Effector memory CD8-positive, alpha-beta T cell (primary cell): ENCODE measurements around the gene TPI1.

Experiments
- ATAC-seq: fragments of 150-1000 bp; cut with Tn5 transposase; replicated peaks from 2 replicates; pipeline ENCODE4 v1.10.0; 2021; ENCODE audit warnings: mild to moderate bottlenecking, moderate library complexity
- DNase-seq, 3 experiments: peaks; one replicate each; pipeline ENCODE4 v3.0.0; 2021
- H3K27ac Mint-ChIP-seq, 2 donors: one replicate each; pipeline ENCODE4 v1.8.0; 2022; ENCODE audit warnings: mild to moderate bottlenecking in 2 of 2, mixed read lengths in 2 of 2, moderate library complexity in 2 of 2
- H3K27me3 Mint-ChIP-seq, 2 donors: one replicate each; pipeline ENCODE4 v1.8.0; 2022; ENCODE audit warnings: mixed read lengths in 2 of 2
- H3K36me3 Mint-ChIP-seq: one replicate; pipeline ENCODE4 v1.8.0; 2022; ENCODE audit warnings: mild to moderate bottlenecking, moderate library complexity, mixed read lengths; ENCODE audit not compliant: insufficient read depth
- H3K4me1 Mint-ChIP-seq, 2 donors: one replicate each; pipeline ENCODE4 v1.8.0; 2022; ENCODE audit warnings: low read depth in 2 of 2, mixed read lengths in 2 of 2
- H3K4me3 Mint-ChIP-seq, 2 donors: one replicate each; pipeline ENCODE4 v1.8.0; 2022; ENCODE audit warnings: mild to moderate bottlenecking in 2 of 2, mixed read lengths in 2 of 2, moderate library complexity in 2 of 2
- H3K9me3 Mint-ChIP-seq, 2 donors: one replicate each; pipeline ENCODE4 v1.8.0; 2022; ENCODE audit warnings: mixed read lengths in 2 of 2

TPI1 gene

GRCh38 chr12:6825398-6826124 is 41.8 kb upstream of the TPI1 start:
- peaks cover 5% of the 10 kb centered on the region for H3K36me3 Mint-ChIP-seq
- ATAC-seq (peak; percentile 57), DNase-seq (peak; percentile 76 to 80 (median 77))
- no peak overlapping the region for H3K27ac Mint-ChIP-seq
- peaks cover 27 to 34% of the 10 kb centered on the region in 2 donors for H3K4me1 Mint-ChIP-seq
- peaks cover 79 to 97% of the 10 kb centered on the region in 2 donors for H3K27me3 Mint-ChIP-seq
- no peak overlapping the region for H3K4me3 Mint-ChIP-seq
- no peaks in the 10 kb centered on the region for H3K9me3 Mint-ChIP-seq

GRCh38 chr12:6826125-6826733 is 41.1 kb upstream of the TPI1 start:
- peaks cover 73 to 97% of the 10 kb centered on the region in 2 donors for H3K27me3 Mint-ChIP-seq
- no peak for ATAC-seq
- no peak overlapping the region for H3K27ac Mint-ChIP-seq
- H3K4me1 Mint-ChIP-seq, result peaks cover 27 to 30% of the 10 kb centered on the region in 2 donors
- peaks cover 5% of the 10 kb centered on the region for H3K36me3 Mint-ChIP-seq
- H3K4me3 Mint-ChIP-seq, result peak overlapping the region in 1 of 2 donors; percentile 72
- no peak for DNase-seq
- no peaks in the 10 kb centered on the region for H3K9me3 Mint-ChIP-seq

- Mint-ChIP-seq H3K4me3 (peak overlapping the region; percentile 72 to 88), H3K36me3 (peaks cover 5% of the 10 kb centered on the region), H3K9me3 (no peaks in the 10 kb centered on the region), H3K27me3 (peaks cover 69 to 97% of the 10 kb centered on the region in 2 donors), H3K27ac (no peak overlapping the region), H3K4me1 (peaks cover 26% of the 10 kb centered on the region in 2 donors)
- no peak for DNase-seq
- ATAC-seq, result no peak
These were observed 40.4 kb upstream of the TPI1 start for GRCh38 chr12:6826734-6827436.

GRCh38 chr12:6827437-6827911 is 39.9 kb upstream of the TPI1 start:
- peaks cover 23 to 24% of the 10 kb centered on the region in 2 donors for H3K4me1 Mint-ChIP-seq
- H3K27me3 Mint-ChIP-seq, result peaks cover 63 to 92% of the 10 kb centered on the region in 2 donors
- peaks cover 5% of the 10 kb centered on the region for H3K36me3 Mint-ChIP-seq
- ATAC-seq (no peak), DNase-seq (no peak)
- H3K4me3 Mint-ChIP-seq, result peak overlapping the region; percentile 72 to 88
- no peak overlapping the region for H3K27ac Mint-ChIP-seq
- no peaks in the 10 kb centered on the region for H3K9me3 Mint-ChIP-seq

GRCh38 chr12:6827982-6828780 is 39.1 kb upstream of the TPI1 start, which contains the start of gene P3H3:
Gene P3H3, plus strand, starts transcription at chr12:6828407. Its CDS starts 34 bp downstream, at chr12:6828441.
- DNase-seq, result no peak
- peaks cover 56 to 85% of the 10 kb centered on the region in 2 donors for H3K27me3 Mint-ChIP-seq
- H3K4me1 Mint-ChIP-seq, result peaks cover 23 to 24% of the 10 kb centered on the region in 2 donors

GRCh38 chr12:6828781-6829535 is 38.4 kb upstream of the TPI1 start:
- Mint-ChIP-seq H3K4me3 (peak overlapping the region; percentile 88 to 95), H3K27me3 (peaks cover 50 to 77% of the 10 kb centered on the region in 2 donors), H3K4me1 (peaks cover 23 to 24% of the 10 kb centered on the region in 2 donors), H3K9me3 (no peaks in the 10 kb centered on the region), H3K27ac (peak overlapping the region; percentile 85 to 90), H3K36me3 (peaks cover 5% of the 10 kb centered on the region)
- ATAC-seq (peak; percentile 62), DNase-seq (peak in 2 of 3 experiments; percentile 31)

More at GRCh38 chr12:6827982-6828780, 39.1 kb upstream of the TPI1 start, which contains the start of gene P3H3:
- Mint-ChIP-seq H3K4me3 (peak within 1 kb of the TSS; percentile 88 to 95), H3K9me3 (no peaks in the 10 kb centered on the region), H3K36me3 (peaks cover 5% of the 10 kb centered on the region), H3K27ac (peak within 1 kb of the TSS; percentile 85 to 90)
- ATAC-seq, result peak; percentile 54

GRCh38 chr12:6829536-6830220 is 37.7 kb upstream of the TPI1 start:
- Mint-ChIP-seq H3K27me3 (peaks cover 42 to 70% of the 10 kb centered on the region in 2 donors), H3K4me3 (peak overlapping the region; percentile 88 to 95), H3K4me1 (peaks cover 23 to 24% of the 10 kb centered on the region in 2 donors), H3K36me3 (peaks cover 5% of the 10 kb centered on the region), H3K27ac (peak overlapping the region; percentile 85 to 90), H3K9me3 (no peaks in the 10 kb centered on the region)
- no peak for ATAC-seq
- no peak for DNase-seq

- H3K36me3 Mint-ChIP-seq, result peaks cover 5% of the 10 kb centered on the region
- H3K27me3 Mint-ChIP-seq, result peaks cover 35 to 63% of the 10 kb centered on the region in 2 donors
- ATAC-seq (no peak), DNase-seq (no peak)
- peaks cover 21 to 23% of the 10 kb centered on the region in 2 donors for H3K4me1 Mint-ChIP-seq
- peak overlapping the region in 1 of 2 donors; percentile 95 for H3K4me3 Mint-ChIP-seq
- H3K9me3 Mint-ChIP-seq, result no peaks in the 10 kb centered on the region
- H3K27ac Mint-ChIP-seq, result no peak overlapping the region
These were observed 36.9 kb upstream of the TPI1 start for GRCh38 chr12:6830286-6830890.

- peaks cover 29 to 56% of the 10 kb centered on the region in 2 donors for H3K27me3 Mint-ChIP-seq
- peaks cover 5% of the 10 kb centered on the region for H3K36me3 Mint-ChIP-seq
- no peak overlapping the region for H3K27ac Mint-ChIP-seq
- no peaks in the 10 kb centered on the region for H3K9me3 Mint-ChIP-seq
- no peak overlapping the region for H3K4me3 Mint-ChIP-seq
- H3K4me1 Mint-ChIP-seq, result peaks cover 19 to 22% of the 10 kb centered on the region in 2 donors
- ATAC-seq (no peak), DNase-seq (no peak)
These were observed 36.3 kb upstream of the TPI1 start for GRCh38 chr12:6830999-6831398.

GRCh38 chr12:6831450-6831995 is 35.8 kb upstream of the TPI1 start:
- peaks cover 8% of the 10 kb centered on the region for H3K36me3 Mint-ChIP-seq
- no peak overlapping the region for H3K4me3 Mint-ChIP-seq
- no peaks in the 10 kb centered on the region for H3K9me3 Mint-ChIP-seq
- peaks cover 24 to 51% of the 10 kb centered on the region in 2 donors for H3K27me3 Mint-ChIP-seq
- H3K4me1 Mint-ChIP-seq, result peaks cover 19 to 22% of the 10 kb centered on the region in 2 donors
- DNase-seq (no peak), ATAC-seq (no peak)
- H3K27ac Mint-ChIP-seq, result no peak overlapping the region

GRCh38 chr12:6832125-6832524 is 35.2 kb upstream of the TPI1 start:
- ATAC-seq (no peak), DNase-seq (no peak)
- H3K4me1 Mint-ChIP-seq, result peaks cover 18 to 22% of the 10 kb centered on the region in 2 donors
- no peak overlapping the region for H3K4me3 Mint-ChIP-seq
- peaks cover 8% of the 10 kb centered on the region for H3K36me3 Mint-ChIP-seq
- H3K9me3 Mint-ChIP-seq, result no peaks in the 10 kb centered on the region
- H3K27me3 Mint-ChIP-seq, result peaks cover 18 to 45% of the 10 kb centered on the region in 2 donors
- no peak overlapping the region for H3K27ac Mint-ChIP-seq
